OCI-LY7 (cell line): ENCODE data around the gene TMEM25. TPM values are rescaled to one million over a fixed set of nuclear protein-coding genes. Genes with fewer than 3 reads are reported as not detected.

ENCODE experiments used
- BruUV-seq: library from RNA; stranded (reverse); fragments of 400-500 nt; replicated peaks from 2 replicates; lab custom pipeline; 2021; lab: Mats Ljungman, UMichigan
- CTCF ChIA-PET: fragments of 300-600 bp; sonication (Branson Sonifier 250); formaldehyde crosslinking; loops from one replicate; lab custom pipeline; 2022; ENCODE audit warnings: antibody characterized with exemption; ENCODE audit not compliant: unreplicated experiment; lab: Charles Lee
- POLR2A ChIA-PET: fragments of 300-600 bp; sonication (Branson Sonifier 250); formaldehyde crosslinking; loops from one replicate; lab custom pipeline; 2022; ENCODE audit warnings: antibody characterized with exemption; lab: Charles Lee
- DNase-seq: peaks from one replicate; pipeline ENCODE4 v3.0.0-alpha.2; 2015; ENCODE audit warnings: low spot score
- H2AFZ ChIP-seq: fragments of 200-600 bp; sonication (generic), shearing (Covaris generic); 2 replicates; pipeline ENCODE4 v1.6.1; 2014; ENCODE audit warnings: mild to moderate bottlenecking, antibody characterized with exemption, low read length, moderate library complexity
- H3K27ac ChIP-seq: fragments of 200-600 bp; sonication (generic); 2 replicates; pipeline ENCODE4 v1.5.1; 2014; ENCODE audit warnings: mixed run types, low read depth, mild to moderate bottlenecking, moderate library complexity, low read length, inconsistent platforms; ENCODE audit not compliant: poor library complexity, severe bottlenecking
- H3K36me3 ChIP-seq: fragments of 200-600 bp; sonication (generic); 2 replicates; pipeline ENCODE4 v1.6.1; 2014; ENCODE audit warnings: mild to moderate bottlenecking, antibody characterized with exemption, low read length, moderate library complexity, mixed read lengths; ENCODE audit not compliant: insufficient read depth
- H3K4me1 ChIP-seq: fragments of 200-600 bp; sonication (generic); 2 replicates; pipeline ENCODE4 v1.5.1; 2014; ENCODE audit warnings: mild to moderate bottlenecking, low read length; ENCODE audit not compliant: insufficient read depth, poor library complexity, severe bottlenecking
- H3K4me2 ChIP-seq: fragments of 200-600 bp; sonication (generic); 2 replicates; pipeline ENCODE4 v1.6.1; 2014; ENCODE audit warnings: mild to moderate bottlenecking, low read length
- H3K4me3 ChIP-seq: fragments of 200-600 bp; sonication (generic); 2 replicates; pipeline ENCODE4 v1.5.1; 2014; ENCODE audit warnings: mild to moderate bottlenecking, low read depth, low read length; ENCODE audit not compliant: poor library complexity, severe bottlenecking
- H3K79me2 ChIP-seq: fragments of 200-600 bp; sonication (generic); 2 replicates; pipeline ENCODE4 v1.6.1; 2016; ENCODE audit warnings: low read depth, mild to moderate bottlenecking, low read length, moderate library complexity, mixed read lengths; ENCODE audit not compliant: insufficient read depth
- H3K9me2 ChIP-seq: fragments of 200-600 bp; sonication (generic); 2 replicates; pipeline ENCODE4 v1.6.1; 2016; ENCODE audit warnings: mild to moderate bottlenecking, low read length, mixed read lengths; ENCODE audit not compliant: insufficient read depth
- H3K9me3 ChIP-seq: fragments of 200-600 bp; sonication (generic); 2 replicates; pipeline ENCODE4 v1.6.1; 2014; ENCODE audit warnings: mild to moderate bottlenecking, mixed run types, low read length, mixed read lengths
- H4K20me1 ChIP-seq: fragments of 200-600 bp; sonication (generic); 2 replicates; pipeline ENCODE4 v1.6.1; 2014; ENCODE audit warnings: mild to moderate bottlenecking, antibody characterized with exemption, low read length, moderate library complexity, mixed read lengths; ENCODE audit not compliant: insufficient read depth
- CTCF ChIP-seq: fragments of 200-600 bp; sonication (generic); conservative IDR thresholded peaks from 2 replicates; pipeline ENCODE4 v1.5.1; 2014; ENCODE audit warnings: mild to moderate bottlenecking, antibody characterized with exemption, low read length, moderate library complexity, mixed read lengths
- EZH2phosphoT487 ChIP-seq: fragments of 200-600 bp; sonication (generic); IDR thresholded peaks from 2 replicates; pipeline ENCODE4 v1.6.1; 2018; ENCODE audit warnings: low read depth, borderline replicate concordance, mild to moderate bottlenecking, mixed run types, antibody characterized with exemption, low read length, moderate library complexity, mixed read lengths
- intact Hi-C: fragments of 100-400 bp; cut with micrococcal nuclease; formaldehyde crosslinking; loops from one replicate; pipeline ENCODE4 v1.10.0; 2022; ENCODE audit not compliant: unreplicated experiment
- total RNA-seq, 2 experiments: library from RNA; depleted of rRNA in 1 of 2; stranded (reverse); fragments of >200 nt in 1 of 2; shearing (Covaris generic) in 1 of 2; gene quantifications; 2 replicates each; pipeline ENCODE4 v1.2.3, GENCODE V29; 2014 to 2022

Gene TMEM25
- total RNA-seq, 2 experiments from 2014 or later: 11.7 to 14.0 TPM

GRCh38 chr11:118547132-118547531 is 16.1 kb downstream of the TMEM25 start:
- H3K27ac ChIP-seq: no peak overlapping the region
- BruUV-seq: no TSS peak
- intact Hi-C loops: no loop called here
- no peaks in the 10 kb centered on the region for H3K79me2 ChIP-seq
- H3K9me3 ChIP-seq: no peaks in the 10 kb centered on the region
- H3K4me1 ChIP-seq: no peaks in the 10 kb centered on the region
- H3K9me2 ChIP-seq: no peaks in the 10 kb centered on the region
- peaks cover 5% of the 10 kb centered on the region; the same call in 1 of the 2 replicates for H3K36me3 ChIP-seq
- no peak for DNase-seq
- POLR2A ChIA-PET: no interaction called here
- no peak overlapping the region for H2AFZ ChIP-seq
- no peaks in the 10 kb centered on the region for H4K20me1 ChIP-seq
- no peak overlapping the region for H3K4me2 ChIP-seq
- no peak overlapping the region for H3K4me3 ChIP-seq
- CTCF ChIA-PET: no interaction called here
- TF ChIP-seq EZH2phosphoT487 (no peak), CTCF (no peak)

GRCh38 chr11:118552341-118552740 is 21.3 kb downstream of the TMEM25 start:
- Histone ChIP-seq H3K4me1 (no peaks in the 10 kb centered on the region), H3K9me3 (no peaks in the 10 kb centered on the region), H3K4me2 (no peak overlapping the region), H3K79me2 (no peaks in the 10 kb centered on the region), H3K9me2 (no peaks in the 10 kb centered on the region), H2AFZ (no peak overlapping the region), H3K36me3 (peaks cover 25% of the 10 kb centered on the region), H3K4me3 (no peak overlapping the region), H4K20me1 (no peaks in the 10 kb centered on the region), H3K27ac (no peak overlapping the region)
- TF ChIP-seq CTCF: no peak
- TF ChIP-seq EZH2phosphoT487: no peak
- BruUV-seq: no TSS peak
- CTCF ChIA-PET: interaction anchor here (0.6 kb wide), 1 partner anchor 69 kb away, joined by 3 read pairs; no protein-coding TSS in a partner anchor
- intact Hi-C loops: no loop called here
- POLR2A ChIA-PET: interaction anchor here (0.6 to 0.7 kb wide), 2 partner anchors 26 to 42 kb away, joined by 3 read pairs; no protein-coding TSS in a partner anchor
- DNase-seq: no peak

GRCh38 chr11:118560806-118561205 is 29.8 kb downstream of the TMEM25 start:
- BruUV-seq: no TSS peak
- Histone ChIP-seq H3K4me2 (no peak overlapping the region), H3K36me3 (peaks cover 7% of the 10 kb centered on the region; the same call in 1 of the 2 replicates), H4K20me1 (no peaks in the 10 kb centered on the region), H2AFZ (no peak overlapping the region), H3K9me2 (no peaks in the 10 kb centered on the region), H3K79me2 (no peaks in the 10 kb centered on the region), H3K4me3 (no peak overlapping the region), H3K4me1 (no peaks in the 10 kb centered on the region), H3K27ac (no peak overlapping the region), H3K9me3 (no peaks in the 10 kb centered on the region)
- TF ChIP-seq EZH2phosphoT487: no peak
- no peak for TF ChIP-seq CTCF
- intact Hi-C loops: loop anchor here (10.0 kb wide), 1 partner anchor 366 kb away; no protein-coding TSS in a partner anchor
- no peak for DNase-seq
- POLR2A ChIA-PET: interaction anchor here (1.0 kb wide), 1 partner anchor 10 kb away, joined by 4 read pairs; no protein-coding TSS in a partner anchor
- CTCF ChIA-PET: no interaction called here
